Hematopoietic multipotent progenitor cell treated with erythropoietin and hydrocortisone succinate and interleukin-3 and kit ligand, for 4 days (in vitro differentiated cells): ENCODE measurements around the gene ROR2.
"Not testable (repeated sequence)": the region's sequence is repeated elsewhere in the genome, so short reads cannot be mapped to it uniquely, and the experiment has no call there.

ENCODE experiments used
- DNase-seq: peaks from one replicate; pipeline ENCODE4 v3.0.0-alpha.2; 2015

The ROR2 gene

DNA sequence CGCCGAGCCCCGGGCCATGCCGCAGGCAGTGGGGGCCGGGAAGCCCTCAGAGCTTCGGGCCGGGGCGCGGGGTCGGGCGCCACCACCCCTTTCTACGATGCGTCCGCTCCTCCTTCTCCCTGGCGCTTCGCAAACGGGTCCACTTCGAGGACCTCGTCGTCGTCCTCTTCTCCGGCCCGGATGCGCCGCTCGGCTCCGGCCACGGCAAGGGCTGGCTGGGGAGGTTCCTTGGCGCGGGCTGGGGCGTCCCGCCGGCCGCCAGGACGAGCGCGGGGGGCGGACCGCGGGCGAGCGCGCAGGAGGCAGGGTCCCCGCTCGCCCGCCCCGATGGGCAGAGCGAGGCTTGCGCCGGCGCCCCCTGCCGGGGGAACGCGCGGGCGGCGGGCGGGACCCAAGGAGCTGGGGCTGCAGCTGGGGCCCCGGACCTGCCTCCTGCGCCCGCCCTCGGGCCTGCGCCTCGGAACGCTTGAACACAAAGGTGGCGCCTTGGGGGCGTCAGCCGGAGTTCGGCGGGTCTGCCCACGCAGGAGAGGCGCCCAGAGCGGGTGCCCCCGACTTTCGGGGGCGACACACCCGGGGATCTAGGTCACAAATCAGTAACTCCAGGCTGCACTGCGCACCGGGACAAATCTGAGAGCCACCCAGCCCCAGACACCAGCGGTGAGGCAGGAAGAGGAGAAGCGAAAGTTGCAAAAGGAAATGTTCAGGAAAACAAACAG lies at the start of gene ROR2:
ROR2 (minus strand) TSS at position 283 of the 719 bp plus-strand sequence.
- peak; percentile 75 for DNase-seq

DNA sequence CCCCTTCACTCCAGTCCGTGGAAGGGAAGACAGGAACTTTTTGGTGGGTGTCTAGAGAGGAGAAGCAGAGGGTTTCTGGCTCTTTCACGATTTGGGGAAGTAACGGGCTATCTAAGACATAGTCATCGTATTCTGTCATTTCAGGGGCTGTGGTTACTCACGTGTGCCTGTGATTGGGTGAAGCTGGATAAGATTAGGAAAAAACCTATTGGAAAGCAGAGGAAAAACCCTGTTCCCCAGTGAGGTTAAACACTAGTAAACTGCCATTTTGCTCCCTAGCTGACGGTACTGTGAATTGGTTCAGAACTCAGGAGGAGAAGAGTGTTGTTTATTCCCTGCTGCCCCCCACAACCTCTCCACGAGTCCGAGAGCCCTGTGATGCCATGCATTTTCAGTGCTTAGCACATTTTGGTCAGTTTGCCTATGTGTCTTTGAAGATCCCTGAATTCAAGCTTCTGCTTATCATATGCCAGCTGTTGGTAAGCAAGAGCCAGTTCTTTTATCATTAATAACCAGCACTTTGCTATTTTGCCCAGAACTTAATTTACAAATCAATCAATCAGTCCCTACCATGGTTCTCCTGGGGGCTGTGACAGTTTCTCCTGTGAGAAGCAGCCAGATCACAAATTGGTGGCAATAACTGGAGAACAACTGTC lies 45.1 kb upstream of the ROR2 start:
- DNase-seq: peak; percentile 73

GRCh38 chr9:91994422-91994821 lies 44.4 kb upstream of the ROR2 start:
- DNase-seq: peak; percentile 22

GRCh38 chr9:91992461-91993041 lies 42.5 kb upstream of the ROR2 start:
- no peak for DNase-seq

- no peak for DNase-seq
Observed at GRCh38 chr9:91991721-91992341, 41.8 kb upstream of the ROR2 start.

- no peak for DNase-seq
Observed at GRCh38 chr9:91986248-91986647, 36.2 kb upstream of the ROR2 start.

DNA sequence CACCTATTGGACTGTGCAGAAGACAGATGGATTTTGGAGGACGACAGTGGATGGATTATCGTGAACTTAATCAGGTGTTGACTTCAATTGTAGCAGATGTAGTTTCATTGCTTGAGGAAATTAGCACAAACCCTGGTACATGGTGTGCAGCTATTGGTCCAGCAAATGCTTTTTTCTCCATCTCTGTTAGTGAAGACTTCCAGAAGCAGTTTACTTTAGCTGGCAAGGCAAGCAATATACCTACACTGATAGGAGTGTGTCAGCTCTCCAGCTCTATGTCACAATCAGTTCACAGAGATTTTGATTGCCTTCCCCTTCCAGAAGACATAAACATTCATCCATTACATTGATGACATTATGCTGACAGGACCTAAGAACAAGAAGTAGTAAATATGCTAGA lies 35.7 kb upstream of the ROR2 start:
- DNase-seq: no peak

DNA sequence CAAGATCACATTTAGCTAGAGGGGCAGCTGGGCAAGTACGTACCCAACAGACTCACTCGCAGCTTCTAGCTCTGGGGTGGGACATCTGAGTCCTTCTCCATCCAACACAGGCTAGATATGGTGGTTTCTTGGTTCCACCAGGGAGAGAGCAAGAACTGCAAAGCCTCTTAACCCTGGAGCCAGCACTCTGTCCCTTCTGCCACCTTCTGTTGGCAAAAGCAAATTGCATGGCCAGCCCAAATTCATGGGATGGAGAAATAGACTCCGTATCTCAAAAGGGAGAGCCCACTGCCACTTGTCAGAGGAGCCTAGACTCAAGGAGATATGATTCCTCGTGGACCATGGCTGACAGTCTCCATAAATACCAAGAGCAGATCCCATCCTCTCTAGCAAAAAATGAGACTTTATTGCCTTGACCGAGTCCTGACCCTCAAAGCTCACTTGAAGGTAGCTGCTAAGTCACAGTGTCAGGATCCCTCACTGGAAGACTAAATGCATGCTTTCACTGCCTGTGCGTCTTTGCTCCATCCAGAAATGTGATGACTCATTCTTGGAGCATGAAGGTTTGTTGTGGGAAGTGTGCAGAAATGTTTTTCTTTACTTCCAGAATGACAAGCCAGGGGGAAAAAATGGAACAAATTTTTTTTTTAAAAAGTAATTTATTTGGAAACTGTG lies 28.8 kb upstream of the ROR2 start:
- peak; percentile 52 for DNase-seq

DNA sequence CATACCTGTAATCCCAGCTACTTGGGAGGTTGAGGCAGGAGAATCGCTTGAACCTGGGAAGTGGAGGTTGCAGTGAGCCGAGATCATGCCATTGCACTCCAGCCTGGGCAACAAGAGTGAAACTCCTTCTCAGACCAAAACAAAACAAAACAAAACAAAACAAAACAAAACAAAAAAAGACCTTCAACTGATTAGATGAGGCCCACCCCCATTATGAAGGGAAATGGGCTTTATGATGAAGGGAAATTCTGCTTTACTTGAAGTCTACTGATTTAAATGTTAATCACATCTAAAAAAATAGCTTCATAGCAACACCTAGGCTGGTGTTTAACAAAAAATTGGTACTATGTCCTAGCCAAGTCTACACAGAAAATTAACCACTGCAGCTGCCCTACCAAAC lies 25.2 kb upstream of the ROR2 start:
- not testable (repeated sequence) for DNase-seq

DNA sequence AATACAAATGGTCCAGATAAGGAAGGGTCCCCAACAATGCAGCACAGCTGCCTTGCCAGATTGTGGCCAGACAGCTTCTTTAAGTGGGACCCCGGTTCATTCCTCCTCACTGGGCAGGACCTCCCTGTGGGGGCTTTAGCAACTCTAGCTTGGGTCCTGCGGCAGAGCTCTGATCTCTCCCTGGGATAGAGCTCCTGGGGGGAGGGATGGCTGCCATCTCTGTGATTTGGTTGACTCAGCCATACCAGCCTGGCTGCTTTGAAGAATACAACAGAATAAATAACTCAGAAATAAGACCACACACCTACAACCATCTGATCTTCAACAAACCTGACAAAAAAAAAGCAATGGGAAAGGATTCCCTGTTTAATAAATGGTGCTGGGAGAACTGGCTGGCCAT lies 22.7 kb upstream of the ROR2 start:
- DNase-seq: no peak

GRCh38 chr9:91972076-91972626 lies 22.1 kb upstream of the ROR2 start:
- DNase-seq: no peak

DNA sequence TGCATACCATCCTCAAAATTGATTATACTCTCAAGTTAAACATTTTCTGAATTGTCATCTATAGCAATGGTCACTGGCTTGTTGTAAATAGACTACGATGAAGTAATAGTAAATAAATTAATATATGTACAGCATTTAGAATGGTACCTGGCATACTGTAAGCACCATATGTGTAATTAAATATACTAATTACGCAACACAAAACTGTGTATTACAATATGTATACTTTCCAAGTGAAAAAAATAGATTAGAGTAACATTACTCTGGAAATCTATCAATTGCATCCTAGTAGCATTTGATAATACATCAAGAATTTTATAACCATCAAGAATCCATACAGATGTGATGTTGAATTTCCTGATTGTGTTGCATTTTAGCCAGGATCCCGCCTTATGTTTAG lies 17.2 kb upstream of the ROR2 start:
- DNase-seq: no peak

GRCh38 chr9:91966503-91966902 lies 16.5 kb upstream of the ROR2 start:
- DNase-seq: no peak

GRCh38 chr9:91963711-91964240 lies 13.7 kb upstream of the ROR2 start:
- DNase-seq: no peak

- no peak for DNase-seq
Observed at GRCh38 chr9:91960367-91960766, 10.3 kb upstream of the ROR2 start.

- no peak for DNase-seq
Observed at GRCh38 chr9:91958174-91958573, 8.1 kb upstream of the ROR2 start.

GRCh38 chr9:91954841-91955471 lies 4.9 kb upstream of the ROR2 start:
- DNase-seq: peak; percentile 72

DNA sequence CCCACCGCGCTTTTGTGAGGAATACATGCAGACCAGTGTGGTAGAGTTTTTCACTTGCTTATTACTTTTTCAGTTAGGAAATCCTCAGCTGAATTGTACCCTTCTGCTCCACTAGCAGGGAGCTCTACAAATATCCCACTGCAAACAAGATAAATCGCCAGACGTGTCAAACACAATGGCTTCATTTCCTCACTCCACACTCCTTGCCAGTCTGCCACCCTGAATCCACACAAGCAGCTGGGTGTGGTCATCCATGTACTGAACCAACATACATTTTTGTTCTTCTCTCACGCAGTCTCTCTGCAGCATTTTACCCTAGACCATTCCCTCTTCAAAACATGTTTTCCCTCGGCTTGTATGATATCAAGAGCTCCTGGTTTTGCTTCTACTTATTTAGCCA lies 3.7 kb upstream of the ROR2 start:
- no peak for DNase-seq

- no peak for DNase-seq
Observed at GRCh38 chr9:91951944-91952520, 2.0 kb upstream of the ROR2 start.

DNA sequence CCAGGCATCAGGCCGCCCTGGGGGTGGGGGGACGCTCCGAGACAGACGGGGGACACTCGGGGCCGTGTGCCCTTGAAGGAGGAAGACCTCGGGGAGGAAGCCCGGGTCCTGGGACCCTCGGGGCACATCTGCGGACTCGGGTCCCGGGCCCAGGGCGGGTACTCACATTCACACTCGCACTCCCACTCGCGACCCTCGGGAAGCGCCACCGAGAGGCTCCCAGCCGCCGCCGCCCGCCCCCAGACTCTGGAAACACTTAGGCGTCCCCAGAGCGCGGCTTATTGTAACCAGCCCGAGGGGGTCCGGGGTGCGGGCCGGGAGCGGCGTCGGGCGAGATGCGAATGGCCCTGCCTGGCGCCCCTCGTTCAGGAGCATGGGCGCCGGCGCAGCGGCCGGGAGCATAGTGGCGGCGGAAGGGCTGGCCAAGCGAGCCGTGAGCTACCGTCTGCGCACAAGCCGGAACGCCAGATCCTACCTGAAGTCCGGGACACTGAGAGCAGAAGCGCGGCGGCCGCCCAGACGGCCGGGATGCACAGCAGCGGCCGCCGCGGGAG lies 559 bp downstream of the ROR2 start:
- peak; percentile 12 for DNase-seq

GRCh38 chr9:91948597-91949391 lies 1.2 kb downstream of the ROR2 start:
- DNase-seq: peak; percentile 54
